Astrocyte (in vitro differentiated cells and primary cell): ENCODE measurements around the gene BCS1L.
A peak's percentile ranks its signal among the peaks of the same experiment; 100 is the strongest.

Experiments used
- EZH2 ChIP-seq: IDR thresholded peaks from 2 replicates; pipeline ENCODE4 v1.6.1; 2012; ENCODE audit warnings: mild to moderate bottlenecking, low read length, inconsistent platforms; ENCODE audit not compliant: insufficient read depth
- TF ChIP-seq, protein P1 (sequence below): IDR thresholded peaks from 2 replicates; pipeline ENCODE4 v1.5.1; 2011; ENCODE audit warnings: low read depth, mild to moderate bottlenecking, inconsistent platforms, low read length, moderate library complexity; ENCODE audit not compliant: insufficient read depth

DNA sequence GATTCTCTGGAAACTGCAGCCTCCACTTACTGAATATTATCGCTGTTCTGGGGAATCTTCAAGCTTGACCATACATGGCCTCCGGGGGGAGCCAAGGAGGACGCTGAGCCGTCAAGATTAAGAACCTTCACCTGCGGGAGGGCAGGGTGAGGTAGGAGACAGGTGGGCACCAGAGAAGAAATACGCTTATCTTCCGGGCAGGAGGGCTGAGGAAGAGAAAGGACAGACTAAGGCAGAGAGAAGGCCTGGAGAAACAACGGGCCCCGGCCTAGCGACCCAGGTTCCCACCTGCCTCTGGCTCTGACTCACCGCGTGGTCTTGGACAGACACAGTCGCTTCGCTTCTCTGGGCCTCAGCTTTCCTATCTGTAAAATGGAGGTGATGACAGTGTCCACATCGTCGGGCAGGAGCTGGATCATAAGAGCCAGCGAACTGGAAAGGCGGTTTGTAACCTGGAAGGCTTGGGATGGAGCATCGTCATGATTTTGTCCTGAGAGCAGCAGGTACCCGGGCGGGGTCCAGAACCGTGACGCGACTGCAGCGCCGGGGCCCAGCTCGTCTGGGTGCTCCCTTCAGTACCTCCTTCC is 719 bp upstream of the BCS1L start:
- TF ChIP-seq, protein P1, sequence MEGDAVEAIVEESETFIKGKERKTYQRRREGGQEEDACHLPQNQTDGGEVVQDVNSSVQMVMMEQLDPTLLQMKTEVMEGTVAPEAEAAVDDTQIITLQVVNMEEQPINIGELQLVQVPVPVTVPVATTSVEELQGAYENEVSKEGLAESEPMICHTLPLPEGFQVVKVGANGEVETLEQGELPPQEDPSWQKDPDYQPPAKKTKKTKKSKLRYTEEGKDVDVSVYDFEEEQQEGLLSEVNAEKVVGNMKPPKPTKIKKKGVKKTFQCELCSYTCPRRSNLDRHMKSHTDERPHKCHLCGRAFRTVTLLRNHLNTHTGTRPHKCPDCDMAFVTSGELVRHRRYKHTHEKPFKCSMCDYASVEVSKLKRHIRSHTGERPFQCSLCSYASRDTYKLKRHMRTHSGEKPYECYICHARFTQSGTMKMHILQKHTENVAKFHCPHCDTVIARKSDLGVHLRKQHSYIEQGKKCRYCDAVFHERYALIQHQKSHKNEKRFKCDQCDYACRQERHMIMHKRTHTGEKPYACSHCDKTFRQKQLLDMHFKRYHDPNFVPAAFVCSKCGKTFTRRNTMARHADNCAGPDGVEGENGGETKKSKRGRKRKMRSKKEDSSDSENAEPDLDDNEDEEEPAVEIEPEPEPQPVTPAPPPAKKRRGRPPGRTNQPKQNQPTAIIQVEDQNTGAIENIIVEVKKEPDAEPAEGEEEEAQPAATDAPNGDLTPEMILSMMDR: peak; percentile 44
- TF ChIP-seq EZH2: no peak
